OCI-LY7 (cell line): Measurements from ENCODE around the gene ZNF771. TPM values are rescaled to one million over a fixed set of nuclear protein-coding genes. Genes with fewer than 3 reads are reported as not detected.
"Not testable (repeated sequence)": the region's sequence is repeated elsewhere in the genome, so short reads cannot be mapped to it uniquely, and the experiment has no call there.

Experiments used
- BruUV-seq: library from RNA; stranded (reverse); fragments of 400-500 nt; replicated peaks from 2 replicates; lab custom pipeline; 2021; lab: Mats Ljungman, UMichigan
- CTCF ChIA-PET: fragments of 300-600 bp; sonication (Branson Sonifier 250); formaldehyde crosslinking; loops from one replicate; lab custom pipeline; 2022; ENCODE audit warnings: antibody characterized with exemption; ENCODE audit not compliant: unreplicated experiment; lab: Charles Lee
- POLR2A ChIA-PET: fragments of 300-600 bp; sonication (Branson Sonifier 250); formaldehyde crosslinking; loops from one replicate; lab custom pipeline; 2022; ENCODE audit warnings: antibody characterized with exemption; lab: Charles Lee
- DNase-seq: peaks from one replicate; pipeline ENCODE4 v3.0.0-alpha.2; 2015; ENCODE audit warnings: low spot score
- H2AFZ ChIP-seq: fragments of 200-600 bp; sonication (generic), shearing (Covaris generic); 2 replicates; pipeline ENCODE4 v1.6.1; 2014; ENCODE audit warnings: mild to moderate bottlenecking, antibody characterized with exemption, low read length, moderate library complexity
- H3K27ac ChIP-seq: fragments of 200-600 bp; sonication (generic); 2 replicates; pipeline ENCODE4 v1.5.1; 2014; ENCODE audit warnings: mixed run types, low read depth, mild to moderate bottlenecking, moderate library complexity, low read length, inconsistent platforms; ENCODE audit not compliant: poor library complexity, severe bottlenecking
- H3K36me3 ChIP-seq: fragments of 200-600 bp; sonication (generic); 2 replicates; pipeline ENCODE4 v1.6.1; 2014; ENCODE audit warnings: mild to moderate bottlenecking, antibody characterized with exemption, low read length, moderate library complexity, mixed read lengths; ENCODE audit not compliant: insufficient read depth
- H3K4me1 ChIP-seq: fragments of 200-600 bp; sonication (generic); 2 replicates; pipeline ENCODE4 v1.5.1; 2014; ENCODE audit warnings: mild to moderate bottlenecking, low read length; ENCODE audit not compliant: insufficient read depth, poor library complexity, severe bottlenecking
- H3K4me2 ChIP-seq: fragments of 200-600 bp; sonication (generic); 2 replicates; pipeline ENCODE4 v1.6.1; 2014; ENCODE audit warnings: mild to moderate bottlenecking, low read length
- H3K4me3 ChIP-seq: fragments of 200-600 bp; sonication (generic); 2 replicates; pipeline ENCODE4 v1.5.1; 2014; ENCODE audit warnings: mild to moderate bottlenecking, low read depth, low read length; ENCODE audit not compliant: poor library complexity, severe bottlenecking
- H3K79me2 ChIP-seq: fragments of 200-600 bp; sonication (generic); 2 replicates; pipeline ENCODE4 v1.6.1; 2016; ENCODE audit warnings: low read depth, mild to moderate bottlenecking, low read length, moderate library complexity, mixed read lengths; ENCODE audit not compliant: insufficient read depth
- H3K9me2 ChIP-seq: fragments of 200-600 bp; sonication (generic); 2 replicates; pipeline ENCODE4 v1.6.1; 2016; ENCODE audit warnings: mild to moderate bottlenecking, low read length, mixed read lengths; ENCODE audit not compliant: insufficient read depth
- H3K9me3 ChIP-seq: fragments of 200-600 bp; sonication (generic); 2 replicates; pipeline ENCODE4 v1.6.1; 2014; ENCODE audit warnings: mild to moderate bottlenecking, mixed run types, low read length, mixed read lengths
- H4K20me1 ChIP-seq: fragments of 200-600 bp; sonication (generic); 2 replicates; pipeline ENCODE4 v1.6.1; 2014; ENCODE audit warnings: mild to moderate bottlenecking, antibody characterized with exemption, low read length, moderate library complexity, mixed read lengths; ENCODE audit not compliant: insufficient read depth
- EZH2phosphoT487 ChIP-seq: fragments of 200-600 bp; sonication (generic); IDR thresholded peaks from 2 replicates; pipeline ENCODE4 v1.6.1; 2018; ENCODE audit warnings: low read depth, borderline replicate concordance, mild to moderate bottlenecking, mixed run types, antibody characterized with exemption, low read length, moderate library complexity, mixed read lengths
- intact Hi-C: fragments of 100-400 bp; cut with micrococcal nuclease; formaldehyde crosslinking; loops from one replicate; pipeline ENCODE4 v1.10.0; 2022; ENCODE audit not compliant: unreplicated experiment
- total RNA-seq, 2 experiments: library from RNA; depleted of rRNA in 1 of 2; stranded (reverse); fragments of >200 nt in 1 of 2; shearing (Covaris generic) in 1 of 2; gene quantifications; 2 replicates each; pipeline ENCODE4 v1.2.3, GENCODE V29; 2014 to 2022
- TF ChIP-seq, protein P1 (sequence below): fragments of 200-600 bp; sonication (generic); conservative IDR thresholded peaks from 2 replicates; pipeline ENCODE4 v1.5.1; 2014; ENCODE audit warnings: mild to moderate bottlenecking, antibody characterized with exemption, low read length, moderate library complexity, mixed read lengths

The ZNF771 gene
- total RNA-seq, 2 experiments from 2014 or later = 6.4 to 10.8 TPM

DNA sequence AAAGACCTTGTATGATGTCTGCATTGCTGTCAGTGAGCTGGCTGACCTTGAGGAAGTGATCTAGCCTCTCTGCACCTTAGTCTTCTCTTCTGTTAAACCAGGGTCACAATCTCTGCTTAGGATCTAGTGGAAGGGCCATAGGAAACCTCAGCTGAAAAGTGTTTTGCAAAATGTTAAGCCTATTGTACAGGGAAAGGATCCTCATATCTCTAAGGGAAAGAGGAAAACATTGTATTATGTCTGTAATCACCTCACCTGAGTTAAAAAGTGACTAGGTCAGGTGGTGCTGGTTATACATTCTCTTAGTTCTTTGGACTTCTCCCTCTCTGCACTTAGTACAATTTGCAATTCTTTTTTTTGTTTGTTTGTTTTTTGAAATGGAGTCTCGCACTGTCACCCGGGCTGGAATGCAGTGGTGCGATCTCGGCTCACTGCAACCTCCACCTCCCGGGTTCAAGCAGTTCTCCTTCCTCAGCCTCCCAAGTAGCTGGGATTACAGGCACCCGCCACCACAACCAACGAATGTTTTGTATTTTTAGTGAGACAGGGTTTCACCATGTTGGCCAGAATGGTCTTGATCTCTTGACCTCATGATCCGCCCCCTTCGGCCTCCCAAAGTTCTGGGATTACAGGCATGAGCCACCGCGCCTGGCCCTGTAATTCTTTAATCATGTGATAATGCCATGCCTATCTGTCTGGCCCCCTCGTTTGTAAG lies 40.3 kb downstream of the ZNF771 start:
- POLR2A ChIA-PET = interaction anchor here (0.5 to 1.6 kb wide), 10 partner anchors 9 to 88 kb away, joined by 3 to 8 read pairs (median 4); partner anchors contain the start of gene ITGAL
- intact Hi-C loops = no loop called here
- Histone ChIP-seq H2AFZ (no peak overlapping the region), H3K9me3 (no peaks in the 10 kb centered on the region), H3K4me3 (no peak overlapping the region), H4K20me1 (peaks cover 22% of the 10 kb centered on the region), H3K79me2 (peaks cover 27% of the 10 kb centered on the region), H3K4me1 (peaks cover 55% of the 10 kb centered on the region), H3K9me2 (no peaks in the 10 kb centered on the region), H3K27ac (no peak overlapping the region), H3K4me2 (no peak overlapping the region), H3K36me3 (peaks cover 29% of the 10 kb centered on the region)
- TF ChIP-seq, protein P1, sequence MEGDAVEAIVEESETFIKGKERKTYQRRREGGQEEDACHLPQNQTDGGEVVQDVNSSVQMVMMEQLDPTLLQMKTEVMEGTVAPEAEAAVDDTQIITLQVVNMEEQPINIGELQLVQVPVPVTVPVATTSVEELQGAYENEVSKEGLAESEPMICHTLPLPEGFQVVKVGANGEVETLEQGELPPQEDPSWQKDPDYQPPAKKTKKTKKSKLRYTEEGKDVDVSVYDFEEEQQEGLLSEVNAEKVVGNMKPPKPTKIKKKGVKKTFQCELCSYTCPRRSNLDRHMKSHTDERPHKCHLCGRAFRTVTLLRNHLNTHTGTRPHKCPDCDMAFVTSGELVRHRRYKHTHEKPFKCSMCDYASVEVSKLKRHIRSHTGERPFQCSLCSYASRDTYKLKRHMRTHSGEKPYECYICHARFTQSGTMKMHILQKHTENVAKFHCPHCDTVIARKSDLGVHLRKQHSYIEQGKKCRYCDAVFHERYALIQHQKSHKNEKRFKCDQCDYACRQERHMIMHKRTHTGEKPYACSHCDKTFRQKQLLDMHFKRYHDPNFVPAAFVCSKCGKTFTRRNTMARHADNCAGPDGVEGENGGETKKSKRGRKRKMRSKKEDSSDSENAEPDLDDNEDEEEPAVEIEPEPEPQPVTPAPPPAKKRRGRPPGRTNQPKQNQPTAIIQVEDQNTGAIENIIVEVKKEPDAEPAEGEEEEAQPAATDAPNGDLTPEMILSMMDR = no peak
- TF ChIP-seq EZH2phosphoT487 = no peak
- CTCF ChIA-PET = no interaction called here
- no peak for DNase-seq
- no TSS peak for BruUV-seq

DNA sequence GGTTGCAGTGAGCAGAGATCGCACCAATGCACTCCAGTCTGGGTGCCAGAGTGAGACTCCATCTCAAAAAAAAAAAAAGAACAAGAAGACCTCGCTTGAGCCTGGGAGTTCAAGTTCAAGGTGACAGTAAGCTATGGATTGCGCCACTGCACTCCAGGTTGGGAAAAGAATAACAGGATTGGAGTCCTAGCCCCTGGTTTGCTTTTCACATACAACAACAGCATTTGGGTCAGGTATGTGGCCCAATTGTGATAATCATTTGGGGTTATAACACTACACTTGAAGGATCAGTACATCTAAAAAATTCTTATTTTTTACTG lies 41.7 kb downstream of the ZNF771 start:
- BruUV-seq = no TSS peak
- Histone ChIP-seq H3K36me3 (peaks cover 15% of the 10 kb centered on the region), H3K79me2 (peaks cover 15% of the 10 kb centered on the region), H3K9me3 (no peaks in the 10 kb centered on the region), H3K4me1 (peaks cover 54% of the 10 kb centered on the region), H3K4me2 (no peak overlapping the region), H2AFZ (no peak overlapping the region), H4K20me1 (peaks cover 12% of the 10 kb centered on the region), H3K4me3 (no peak overlapping the region), H3K9me2 (no peaks in the 10 kb centered on the region), H3K27ac (no peak overlapping the region)
- no peak for TF ChIP-seq EZH2phosphoT487
- TF ChIP-seq, protein P1 = no peak
- ChIA-PET POLR2A (interaction anchor here (0.6 to 1.3 kb wide), 6 partner anchors 8 to 87 kb away, joined by 3 to 6 read pairs (median 4); no protein-coding TSS in a partner anchor), CTCF (interaction anchor here (0.6 to 0.7 kb wide), 3 partner anchors 19 to 32 kb away, joined by 3 to 6 read pairs (median 3); no protein-coding TSS in a partner anchor)
- intact Hi-C loops = loop anchor here (1.0 kb wide), 1 partner anchor 23 kb away; the partner anchor contains the start of gene ITGAL
- DNase-seq = no peak

DNA sequence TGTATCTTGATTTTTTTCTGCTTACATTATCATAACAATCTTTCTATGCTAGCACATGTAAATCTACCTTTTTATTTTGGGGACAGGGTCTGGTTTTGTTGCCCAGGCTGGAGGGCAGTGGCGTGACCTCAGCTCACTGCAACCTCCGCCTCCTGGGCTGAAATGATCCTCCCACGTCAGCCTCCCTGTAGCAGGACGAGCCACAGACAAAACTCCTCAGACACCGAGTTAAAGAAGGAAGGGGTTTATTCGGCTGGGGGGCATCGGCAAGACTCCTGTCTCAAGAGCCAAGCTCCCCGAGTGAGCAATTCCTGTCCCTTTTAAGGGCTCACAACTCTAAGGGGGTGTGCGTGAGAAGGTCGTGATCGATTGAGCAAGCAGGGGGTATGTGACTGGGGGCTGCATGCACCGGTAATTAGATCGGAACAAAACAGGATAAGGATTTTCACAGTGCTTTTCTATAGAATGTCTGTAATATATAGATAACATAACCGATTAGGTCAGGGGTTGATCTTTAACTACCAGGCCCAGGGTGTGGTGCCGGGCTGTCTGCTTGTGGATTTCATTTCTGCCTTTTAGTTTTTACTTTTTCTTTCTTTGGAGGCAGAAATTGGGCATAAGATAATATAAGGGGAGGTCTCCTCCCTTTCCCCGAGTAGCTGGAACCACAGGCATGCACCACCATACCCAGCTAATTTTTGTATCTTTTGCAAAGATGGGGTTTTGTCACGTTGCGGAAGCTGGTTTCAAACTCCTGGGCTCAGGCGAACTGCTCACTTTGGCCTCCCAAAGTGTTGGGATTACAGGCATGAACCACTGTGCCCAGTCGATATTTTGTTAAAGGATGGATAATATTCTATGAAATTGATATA lies 45.5 kb downstream of the ZNF771 start:
- CTCF ChIA-PET, H3K9me3 ChIP-seq, H3K79me2 ChIP-seq, intact Hi-C loops, DNase-seq, H3K36me3 ChIP-seq, H3K9me2 ChIP-seq, H4K20me1 ChIP-seq: not testable (repeated sequence)
- Histone ChIP-seq H2AFZ (peak overlapping the region; percentile 49; the same call in 1 of the 2 replicates), H3K27ac (peak overlapping the region; percentile 69), H3K4me2 (peak overlapping the region; percentile 56), H3K4me1 (peaks cover 71% of the 10 kb centered on the region), H3K4me3 (peak overlapping the region; percentile 34)
- BruUV-seq = TSS peak; percentile 86
- POLR2A ChIA-PET = interaction anchor here (0.8 to 1.9 kb wide), 3 partner anchors 11 to 20 kb away, joined by 3 to 11 read pairs (median 7); partner anchors contain the start of gene ITGAL
